ENCODE results near the gene TBX4.
"Not testable (repeated sequence)": the region's sequence is repeated elsewhere in the genome, so short reads cannot be mapped to it uniquely, and the experiment has no call there.

Gene TBX4

GRCh38 chr17:61480414-61480807 lies 28.2 kb downstream of the TBX4 start:
- DNase-seq (ENCODE audit: low read depth in 4 of 4, low spot score in 1 of 4): no peak

- DNase-seq (ENCODE audit: low read depth in 4 of 4, low spot score in 1 of 4): no peak
These were observed 29.2 kb downstream of the TBX4 start for GRCh38 chr17:61481421-61481820.

- no peak for DNase-seq (ENCODE audit: low read depth in 4 of 4, low spot score in 1 of 4)
These were observed 30.2 kb downstream of the TBX4 start for GRCh38 chr17:61482467-61482866.

GRCh38 chr17:61483778-61484116 lies 31.5 kb downstream of the TBX4 start:
- no peak for DNase-seq (ENCODE audit: low read depth in 4 of 4, low spot score in 1 of 4)

- no peak for DNase-seq (ENCODE audit: low read depth in 4 of 4, low spot score in 1 of 4)
These were observed 32.0 kb downstream of the TBX4 start for GRCh38 chr17:61484174-61484573.

- no peak for DNase-seq (ENCODE audit: low read depth in 4 of 4, low spot score in 1 of 4)
These were observed 33.0 kb downstream of the TBX4 start for GRCh38 chr17:61485067-61485775.

GRCh38 chr17:61486135-61487120 lies 34.2 kb downstream of the TBX4 start:
- no peak for DNase-seq (ENCODE audit: low read depth in 4 of 4, low spot score in 1 of 4)

- DNase-seq (ENCODE audit: low read depth in 4 of 4, low spot score in 1 of 4): no peak
These were observed 35.2 kb downstream of the TBX4 start for GRCh38 chr17:61487161-61487988.

GRCh38 chr17:61487989-61488595 lies 35.9 kb downstream of the TBX4 start:
- no peak for DNase-seq (ENCODE audit: low read depth in 4 of 4, low spot score in 1 of 4)

GRCh38 chr17:61488878-61489718 lies 36.9 kb downstream of the TBX4 start:
- DNase-seq (ENCODE audit: low read depth in 4 of 4, low spot score in 1 of 4): no peak

- DNase-seq (ENCODE audit: low read depth in 4 of 4, low spot score in 1 of 4): no peak
These were observed 37.7 kb downstream of the TBX4 start for GRCh38 chr17:61489719-61490490.

- no peak for DNase-seq (ENCODE audit: low read depth in 4 of 4, low spot score in 1 of 4)
These were observed 38.3 kb downstream of the TBX4 start for GRCh38 chr17:61490540-61490975.

GRCh38 chr17:61491981-61492380 lies 39.8 kb downstream of the TBX4 start:
- DNase-seq (ENCODE audit: low read depth in 4 of 4, low spot score in 1 of 4): no peak

- no peak for DNase-seq (ENCODE audit: low read depth in 4 of 4, low spot score in 1 of 4)
These were observed 40.7 kb downstream of the TBX4 start for GRCh38 chr17:61492759-61493526.

GRCh38 chr17:61493830-61494324 lies 41.7 kb downstream of the TBX4 start:
- not testable (repeated sequence) for DNase-seq (ENCODE audit: low read depth in 4 of 4, low spot score in 1 of 4)

- no peak for DNase-seq (ENCODE audit: low read depth in 4 of 4, low spot score in 1 of 4)
These were observed 42.3 kb downstream of the TBX4 start for GRCh38 chr17:61494325-61495160.

GRCh38 chr17:61495161-61495857 lies 43.1 kb downstream of the TBX4 start:
- DNase-seq (ENCODE audit: low read depth in 4 of 4, low spot score in 1 of 4): no peak
